DND-41 (cell line): ENCODE measurements around the gene SIPA1.
"Not testable (repeated sequence)": the region's sequence is repeated elsewhere in the genome, so short reads cannot be mapped to it uniquely, and the experiment has no call there.

Experiments used
- ATAC-seq: fragments of 200-7000 bp; cut with Tn5 transposase; 3 replicates; pipeline ENCODE4 v1.9.1; 2021; ENCODE audit warnings: low read depth; ENCODE audit not compliant: insufficient read depth
- DNase-seq: peaks from one replicate; pipeline ENCODE4 v3.0.0-alpha.2; 2020
- H2AFZ ChIP-seq: 2 replicates; pipeline ENCODE4 v1.6.0; 2012; ENCODE audit warnings: low read depth, low read length
- H3K27ac ChIP-seq: 2 replicates; pipeline ENCODE4 v1.5.1; 2012; ENCODE audit warnings: low read length, inconsistent platforms
- H3K27me3 ChIP-seq: fragments of 200-600 bp; sonication (generic); 2 replicates; pipeline ENCODE4 v1.6.0; 2012; ENCODE audit warnings: low read length, mild to moderate bottlenecking, inconsistent platforms; ENCODE audit not compliant: insufficient read depth, poor library complexity
- H3K36me3 ChIP-seq: 2 replicates; pipeline ENCODE4 v1.5.1; 2012; ENCODE audit warnings: low read length, inconsistent platforms; ENCODE audit not compliant: insufficient read depth
- H3K4me1 ChIP-seq: 2 replicates; pipeline ENCODE4 v1.5.1; 2012; ENCODE audit warnings: mild to moderate bottlenecking, low read length; ENCODE audit not compliant: insufficient read depth
- H3K4me2 ChIP-seq: 2 replicates; pipeline ENCODE4 v1.6.0; 2012; ENCODE audit warnings: mild to moderate bottlenecking, moderate library complexity, low read length, inconsistent platforms; ENCODE audit not compliant: insufficient read depth
- H3K4me3 ChIP-seq, 2 experiments: fragments of 200-600 bp in 1 of 2; shearing (Covaris generic) in 1 of 2; 2 replicates each; pipeline ENCODE4 v1.5.1; 2012 to 2016; ENCODE audit warnings: inconsistent platforms in 2 of 2, low read length in 2 of 2, mild to moderate bottlenecking in 2 of 2, low read depth in 1 of 2, moderate library complexity in 1 of 2
- H3K79me2 ChIP-seq: 2 replicates; pipeline ENCODE4 v1.6.0; 2012; ENCODE audit warnings: low read length, inconsistent platforms; ENCODE audit not compliant: insufficient read depth
- H3K9ac ChIP-seq: 2 replicates; pipeline ENCODE4 v1.6.0; 2012; ENCODE audit warnings: low read depth, mild to moderate bottlenecking, inconsistent platforms, low read length, moderate library complexity
- H3K9me3 ChIP-seq: 2 replicates; pipeline ENCODE4 v1.5.1; 2012; ENCODE audit warnings: low read length, moderate library complexity, mild to moderate bottlenecking, inconsistent platforms; ENCODE audit not compliant: insufficient read depth, severe bottlenecking
- H4K20me1 ChIP-seq: 2 replicates; pipeline ENCODE4 v1.6.0; 2012; ENCODE audit warnings: low read length; ENCODE audit not compliant: insufficient read depth
- CTCF ChIP-seq: IDR thresholded peaks from 2 replicates; pipeline ENCODE4 v1.5.1; 2012; ENCODE audit warnings: borderline replicate concordance, low read length, moderate library complexity, mild to moderate bottlenecking; ENCODE audit not compliant: poor library complexity, severe bottlenecking; ENCODE audit errors: extremely low read depth
- EZH2 ChIP-seq: IDR thresholded peaks from 3 replicates; pipeline ENCODE4 v1.6.1; 2012; ENCODE audit warnings: borderline replicate concordance, low read depth, mild to moderate bottlenecking, moderate library complexity, low read length, inconsistent platforms; ENCODE audit not compliant: severe bottlenecking

Gene SIPA1

GRCh38 chr11:65672180-65672860 is 34.4 kb downstream of the SIPA1 start:
- Histone ChIP-seq H3K36me3 (no peaks in the 10 kb centered on the region), H3K9me3 (no peaks in the 10 kb centered on the region), H3K9ac (no peak overlapping the region), H3K4me1 (no peaks in the 10 kb centered on the region), H4K20me1 (no peaks in the 10 kb centered on the region), H2AFZ (no peak overlapping the region), H3K4me3 (no peak overlapping the region), H3K27ac (no peak overlapping the region), H3K4me2 (no peak overlapping the region), H3K27me3 (no peaks in the 10 kb centered on the region), H3K79me2 (no peaks in the 10 kb centered on the region)
- ATAC-seq (no peak), DNase-seq (no peak)
- no peak for TF ChIP-seq CTCF
- no peak for TF ChIP-seq EZH2

- ATAC-seq (no peak), DNase-seq (no peak)
- Histone ChIP-seq H3K9me3 (no peaks in the 10 kb centered on the region), H4K20me1 (no peaks in the 10 kb centered on the region), H3K27ac (no peak overlapping the region), H3K27me3 (no peaks in the 10 kb centered on the region), H3K4me2 (no peak overlapping the region), H3K79me2 (no peaks in the 10 kb centered on the region), H3K9ac (no peak overlapping the region), H3K4me3 (no peak overlapping the region), H3K36me3 (no peaks in the 10 kb centered on the region), H2AFZ (no peak overlapping the region), H3K4me1 (no peaks in the 10 kb centered on the region)
- TF ChIP-seq EZH2 (no peak), CTCF (no peak)
Measured at GRCh38 chr11:65672982-65673381, 35.1 kb downstream of the SIPA1 start.

- peak overlapping the region; percentile 10; the same call in 1 of the 2 replicates for H2AFZ ChIP-seq
- ATAC-seq, result no peak
Measured at GRCh38 chr11:65680192-65680743, 42.4 kb downstream of the SIPA1 start.

GRCh38 chr11:65683480-65683879 is 45.6 kb downstream of the SIPA1 start:
- H3K4me2 ChIP-seq, H3K79me2 ChIP-seq, H3K4me1 ChIP-seq, H2AFZ ChIP-seq, H3K27me3 ChIP-seq, ATAC-seq, H3K9ac ChIP-seq, H3K27ac ChIP-seq, DNase-seq, H4K20me1 ChIP-seq, H3K4me3 ChIP-seq, H3K36me3 ChIP-seq, H3K9me3 ChIP-seq: not testable (repeated sequence)

More at GRCh38 chr11:65680192-65680743, 42.4 kb downstream of the SIPA1 start:
- H4K20me1 ChIP-seq, result no peaks in the 10 kb centered on the region
- H3K4me1 ChIP-seq, result no peaks in the 10 kb centered on the region
- no peaks in the 10 kb centered on the region for H3K9me3 ChIP-seq
- H3K79me2 ChIP-seq, result no peaks in the 10 kb centered on the region
- H3K9ac ChIP-seq, result no peak overlapping the region
- H3K27me3 ChIP-seq, result no peaks in the 10 kb centered on the region
- DNase-seq, result no peak
- TF ChIP-seq CTCF (no peak), EZH2 (no peak)
- no peaks in the 10 kb centered on the region for H3K36me3 ChIP-seq
- no peak overlapping the region for H3K4me3 ChIP-seq
- no peak overlapping the region for H3K4me2 ChIP-seq
- H3K27ac ChIP-seq, result no peak overlapping the region
